ENCODE measurements around the gene CDC42EP1.
"Not testable (repeated sequence)": the region's sequence is repeated elsewhere in the genome, so short reads cannot be mapped to it uniquely, and the experiment has no call there.

CDC42EP1 gene

DNA sequence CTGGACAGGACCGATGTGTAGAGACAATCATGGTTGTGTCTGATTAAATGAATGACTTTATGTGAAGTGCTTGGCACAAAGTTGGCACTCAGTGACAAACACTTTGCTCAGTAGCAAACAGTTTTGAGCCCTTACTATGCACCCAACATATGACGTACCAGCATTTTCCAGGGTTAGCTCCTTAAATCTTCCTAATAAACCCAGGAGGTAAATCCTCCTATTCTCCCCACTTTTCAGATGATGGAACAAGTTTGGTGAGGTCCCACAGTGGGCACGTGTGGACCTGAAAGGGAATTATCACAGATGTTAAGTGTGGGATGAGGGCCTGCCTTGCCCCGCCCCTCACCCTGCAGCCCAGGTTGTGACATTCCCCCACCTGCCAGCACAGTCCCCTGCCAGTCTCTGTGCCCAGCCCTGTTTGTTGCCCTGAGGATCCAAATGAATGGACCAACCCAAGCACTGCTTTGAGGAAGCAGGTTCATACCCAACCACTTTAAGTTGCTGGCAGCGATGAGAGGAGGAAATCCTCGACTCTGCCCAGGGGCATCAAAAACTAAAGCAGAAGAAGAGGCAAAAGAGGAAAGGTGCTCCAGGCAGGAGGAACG is 34.4 kb upstream of the CDC42EP1 start:
- in situ Hi-C loops (cut with HindIII; ENCODE audit: low sequenced_read_pairs), result no loop called here
- no peak overlapping the region for H3K4me3 ChIP-seq (ENCODE audit: low read depth, low read length)
- DNase-seq (ENCODE audit: low read depth), result no peak
- TF ChIP-seq, protein P1, sequence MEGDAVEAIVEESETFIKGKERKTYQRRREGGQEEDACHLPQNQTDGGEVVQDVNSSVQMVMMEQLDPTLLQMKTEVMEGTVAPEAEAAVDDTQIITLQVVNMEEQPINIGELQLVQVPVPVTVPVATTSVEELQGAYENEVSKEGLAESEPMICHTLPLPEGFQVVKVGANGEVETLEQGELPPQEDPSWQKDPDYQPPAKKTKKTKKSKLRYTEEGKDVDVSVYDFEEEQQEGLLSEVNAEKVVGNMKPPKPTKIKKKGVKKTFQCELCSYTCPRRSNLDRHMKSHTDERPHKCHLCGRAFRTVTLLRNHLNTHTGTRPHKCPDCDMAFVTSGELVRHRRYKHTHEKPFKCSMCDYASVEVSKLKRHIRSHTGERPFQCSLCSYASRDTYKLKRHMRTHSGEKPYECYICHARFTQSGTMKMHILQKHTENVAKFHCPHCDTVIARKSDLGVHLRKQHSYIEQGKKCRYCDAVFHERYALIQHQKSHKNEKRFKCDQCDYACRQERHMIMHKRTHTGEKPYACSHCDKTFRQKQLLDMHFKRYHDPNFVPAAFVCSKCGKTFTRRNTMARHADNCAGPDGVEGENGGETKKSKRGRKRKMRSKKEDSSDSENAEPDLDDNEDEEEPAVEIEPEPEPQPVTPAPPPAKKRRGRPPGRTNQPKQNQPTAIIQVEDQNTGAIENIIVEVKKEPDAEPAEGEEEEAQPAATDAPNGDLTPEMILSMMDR (IDR thresholded peaks at IDR 0.05; ENCODE audit: low read depth, low read length, missing control alignments), result no peak

DNA sequence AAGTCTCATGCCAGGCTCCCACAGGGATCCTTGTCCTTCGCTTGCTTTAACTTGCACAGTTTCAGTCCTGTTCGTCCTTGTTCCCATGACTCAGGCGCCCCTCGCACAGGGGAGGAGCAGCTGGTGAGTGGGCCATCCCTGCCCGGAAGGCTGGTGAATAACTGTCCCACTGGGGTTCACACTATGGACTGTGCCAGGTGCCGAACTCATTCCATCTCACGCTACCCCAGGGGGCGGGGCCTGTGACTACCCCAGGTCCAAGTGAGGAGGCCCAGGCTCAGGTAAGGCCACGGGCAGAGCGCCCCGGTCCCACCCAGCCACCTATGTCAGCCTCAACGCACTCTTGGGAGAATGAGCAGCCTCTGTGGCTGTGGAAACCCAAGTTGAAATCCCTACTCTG is 33.9 kb upstream of the CDC42EP1 start:
- no peak for DNase-seq (ENCODE audit: low read depth)

DNA sequence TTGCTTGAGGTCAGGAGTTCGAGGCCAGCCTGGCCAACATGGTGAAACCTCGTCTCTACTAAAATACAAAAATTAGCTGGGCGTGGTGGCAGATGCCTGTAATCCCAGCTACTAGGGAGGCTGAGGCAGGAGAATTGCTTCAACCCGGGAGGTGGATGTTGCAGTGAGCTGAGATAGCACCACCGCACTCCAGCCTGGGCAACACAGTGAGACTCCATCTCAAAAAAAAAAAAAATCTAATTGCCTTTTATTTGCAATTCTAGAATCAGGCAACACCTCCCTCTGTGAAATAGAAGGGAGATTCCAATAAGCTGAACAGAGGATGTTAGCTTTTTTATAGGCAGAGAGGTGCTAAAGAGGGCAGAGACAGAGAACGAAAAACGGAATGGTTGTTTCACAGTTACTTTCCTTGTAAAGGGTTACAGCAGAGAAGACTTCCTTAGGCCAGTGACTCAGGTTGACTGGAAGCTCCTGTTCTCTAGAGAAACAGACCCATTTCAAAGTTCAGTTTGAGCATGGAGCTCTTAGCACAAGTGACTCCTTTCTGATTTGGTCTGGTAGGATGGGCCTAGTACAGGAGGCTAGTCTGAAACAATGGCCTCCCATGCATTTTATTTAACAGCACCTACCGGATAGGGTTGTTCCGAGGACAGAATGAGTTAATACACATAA is 33.1 kb upstream of the CDC42EP1 start:
- DNase-seq (ENCODE audit: low read depth); H3K4me3 ChIP-seq (ENCODE audit: low read depth, low read length); in situ Hi-C loops (cut with HindIII; ENCODE audit: low sequenced_read_pairs): not testable (repeated sequence)

More for the DNA sequence above, 33.9 kb upstream of the CDC42EP1 start:
- no peak overlapping the region for H3K4me3 ChIP-seq (ENCODE audit: low read depth, low read length)
- in situ Hi-C loops (cut with HindIII; ENCODE audit: low sequenced_read_pairs), result no loop called here
- TF ChIP-seq, protein P1 (IDR thresholded peaks at IDR 0.05; ENCODE audit: low read depth, low read length, missing control alignments), result no peak

- H3K4me3 ChIP-seq (ENCODE audit: low read depth, low read length); in situ Hi-C loops (cut with HindIII; ENCODE audit: low sequenced_read_pairs); DNase-seq (ENCODE audit: low read depth): not testable (repeated sequence)
Observed at GRCh38 chr22:37527952-37528351, 32.3 kb upstream of the CDC42EP1 start.

DNA sequence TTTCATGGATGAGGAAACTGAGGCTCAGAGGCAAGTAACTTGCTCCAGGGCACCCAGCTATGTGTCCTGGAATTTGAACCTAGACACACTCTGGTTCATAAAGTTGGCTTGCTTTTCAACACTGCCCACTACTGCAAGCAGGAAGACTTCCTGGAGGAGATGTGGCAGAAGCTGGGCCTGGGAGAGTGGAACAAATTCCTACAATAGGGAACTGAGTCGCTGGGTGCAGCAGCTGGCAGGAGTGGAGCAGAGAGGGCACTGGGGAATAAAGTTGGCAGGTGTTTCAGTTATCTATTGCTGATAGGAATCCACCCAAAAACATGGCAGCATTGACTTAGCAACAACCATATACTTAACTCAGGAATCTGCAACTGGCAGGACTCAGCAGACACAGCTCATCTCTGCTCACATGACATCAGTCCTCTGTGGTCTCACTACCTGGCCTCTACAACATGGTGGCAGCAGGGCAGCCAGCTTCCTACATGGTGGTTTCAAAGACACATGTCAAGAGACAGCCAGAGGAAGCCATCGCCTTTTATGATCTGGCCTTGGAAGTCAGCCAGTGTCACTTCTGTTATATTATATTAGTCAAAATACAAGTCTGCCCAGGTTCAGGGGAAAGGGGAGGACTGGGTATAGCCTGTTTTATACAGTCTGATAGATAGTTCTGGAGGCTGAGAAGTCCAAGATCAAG is 30.5 kb upstream of the CDC42EP1 start:
- in situ Hi-C loops (cut with HindIII; ENCODE audit: low sequenced_read_pairs), result no loop called here
- TF ChIP-seq, protein P1 (IDR thresholded peaks at IDR 0.05; ENCODE audit: low read depth, low read length, missing control alignments), result no peak

GRCh38 chr22:37533995-37534394 is 26.3 kb upstream of the CDC42EP1 start:
- no peak overlapping the region for H3K4me3 ChIP-seq (ENCODE audit: low read depth, low read length)
- peak; percentile 74 for DNase-seq (ENCODE audit: low read depth)
- TF ChIP-seq, protein P1 (IDR thresholded peaks at IDR 0.05; ENCODE audit: low read depth, low read length, missing control alignments), result peak; percentile 10
- in situ Hi-C loops (cut with HindIII; ENCODE audit: low sequenced_read_pairs), result no loop called here

More for the DNA sequence above, 30.5 kb upstream of the CDC42EP1 start:
- no peak overlapping the region for H3K4me3 ChIP-seq (ENCODE audit: low read depth, low read length)
- DNase-seq (ENCODE audit: low read depth), result no peak

DNA sequence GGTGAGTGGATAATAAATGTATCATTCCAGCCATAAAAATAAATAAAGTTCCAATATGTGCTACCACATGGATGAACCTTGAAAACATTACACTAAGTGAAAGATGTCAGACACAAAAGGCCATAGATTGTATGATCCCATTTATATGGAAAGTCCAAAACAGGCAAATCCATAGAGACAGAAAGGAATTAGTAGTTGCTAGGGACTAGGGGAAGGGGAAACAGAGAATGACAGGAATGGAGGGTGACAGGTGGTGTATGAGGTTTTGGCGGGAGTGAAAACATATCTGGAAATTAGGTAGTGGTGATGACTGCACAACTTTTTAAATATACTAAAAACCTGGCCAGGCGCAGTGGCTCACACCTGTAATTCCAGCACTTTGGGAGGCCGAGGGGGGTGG is 25.8 kb upstream of the CDC42EP1 start:
- DNase-seq (ENCODE audit: low read depth), result no peak
- TF ChIP-seq, protein P1 (IDR thresholded peaks at IDR 0.05; ENCODE audit: low read depth, low read length, missing control alignments), result no peak
- H3K4me3 ChIP-seq (ENCODE audit: low read depth, low read length), result no peak overlapping the region
- in situ Hi-C loops (cut with HindIII; ENCODE audit: low sequenced_read_pairs), result no loop called here

Measured in astrocyte of the cerebellum (primary cell).